ENCODE data around the gene MROH2A. TPM values are rescaled to one million over a fixed set of nuclear protein-coding genes. Genes with fewer than 3 reads are reported as not detected.
"Not testable (repeated sequence)": the region's sequence is repeated elsewhere in the genome, so short reads cannot be mapped to it uniquely, and the experiment has no call there.

Gene MROH2A
- polyA plus RNA-seq, 4 donors, result 0.09 to 0.18 (median 0.16) TPM; not detected in 1

GRCh38 chr2:233853353-233853752 is 75.2 kb downstream of the MROH2A start:
- no peak for DNase-seq (ENCODE audit: low read depth in 4 of 4, low spot score in 2 of 4)

- no peak for DNase-seq (ENCODE audit: low read depth in 4 of 4, low spot score in 2 of 4)
Observed at GRCh38 chr2:233853883-233854240, 75.7 kb downstream of the MROH2A start.

- DNase-seq (ENCODE audit: low read depth in 4 of 4, low spot score in 2 of 4), result peak; percentile 85 to 93 (median 90)
Observed at GRCh38 chr2:233854241-233854981, 76.3 kb downstream of the MROH2A start, which contains the start of gene HJURP. Gene HJURP (minus strand): TSS chr2:233854535. CDS start chr2:233854500, 35 bp downstream.

- no peak for DNase-seq (ENCODE audit: low read depth in 4 of 4, low spot score in 2 of 4)
Observed at GRCh38 chr2:233855345-233855744, 77.2 kb downstream of the MROH2A start.

GRCh38 chr2:233856184-233856583 is 78.1 kb downstream of the MROH2A start:
- DNase-seq (ENCODE audit: low read depth in 4 of 4, low spot score in 2 of 4), result no peak

GRCh38 chr2:233857511-233858141 is 79.5 kb downstream of the MROH2A start:
- no peak for DNase-seq (ENCODE audit: low read depth in 4 of 4, low spot score in 2 of 4)

- no peak for DNase-seq (ENCODE audit: low read depth in 4 of 4, low spot score in 2 of 4)
Observed at GRCh38 chr2:233858331-233858730, 80.2 kb downstream of the MROH2A start.

GRCh38 chr2:233862261-233862768 is 84.2 kb downstream of the MROH2A start:
- DNase-seq (ENCODE audit: low read depth in 4 of 4, low spot score in 2 of 4), result no peak

GRCh38 chr2:233865838-233866237 is 87.7 kb downstream of the MROH2A start:
- no peak for DNase-seq (ENCODE audit: low read depth in 4 of 4, low spot score in 2 of 4)

GRCh38 chr2:233866479-233866878 is 88.3 kb downstream of the MROH2A start:
- no peak for DNase-seq (ENCODE audit: low read depth in 4 of 4, low spot score in 2 of 4)

- DNase-seq (ENCODE audit: low read depth in 4 of 4, low spot score in 2 of 4), result peak in 2 of 4 donors; percentile 13 to 18
Observed at GRCh38 chr2:233867993-233868532, 89.9 kb downstream of the MROH2A start, which contains the start of gene MSL3B. Gene MSL3B (minus strand): TSS chr2:233868386.

- DNase-seq (ENCODE audit: low read depth in 4 of 4, low spot score in 2 of 4), result no peak
Observed at GRCh38 chr2:233871432-233871831, 93.3 kb downstream of the MROH2A start.

- not testable (repeated sequence) for DNase-seq (ENCODE audit: low read depth in 4 of 4, low spot score in 2 of 4)
Observed at GRCh38 chr2:233872125-233872524, 94.0 kb downstream of the MROH2A start.

GRCh38 chr2:233882353-233882752 is 104.2 kb downstream of the MROH2A start:
- DNase-seq (ENCODE audit: low read depth in 4 of 4, low spot score in 2 of 4), result no peak

Other genes with a start within 250 kb of the MROH2A start
- gene USP40, start 211.5 kb upstream of the MROH2A start, polyA plus RNA-seq (ENCODE audit: insufficient read length in 4 of 4), result 10 to 100 TPM; 40.8 to 58.8 (median 46.3) TPM
- gene UGT1A8, start 160.7 kb upstream of the MROH2A start, polyA plus RNA-seq (ENCODE audit: insufficient read length in 4 of 4), result under 1 TPM in 1 of 4 donors, not detected in 3; 0.06 TPM
- gene UGT1A10, start 141.9 kb upstream of the MROH2A start, polyA plus RNA-seq (ENCODE audit: insufficient read length in 4 of 4), result not detected
- 1 to 10 TPM; 4.2 to 7.3 (median 5.5) TPM for gene UGT1A9, start 106.4 kb upstream of the MROH2A start, polyA plus RNA-seq (ENCODE audit: insufficient read length in 4 of 4)
- not detected for gene UGT1A7, start 96.4 kb upstream of the MROH2A start, polyA plus RNA-seq (ENCODE audit: insufficient read length in 4 of 4)
- 1 to 10 TPM; 1.6 to 5.5 (median 3.8) TPM for gene UGT1A6, start 85.4 kb upstream of the MROH2A start, polyA plus RNA-seq (ENCODE audit: insufficient read length in 4 of 4)
- gene UGT1A5, start 65.4 kb upstream of the MROH2A start, polyA plus RNA-seq (ENCODE audit: insufficient read length in 4 of 4), result not detected
- gene UGT1A4, start 59.6 kb upstream of the MROH2A start, polyA plus RNA-seq (ENCODE audit: insufficient read length in 4 of 4), result not detected
- not detected for gene UGT1A3, start 49.3 kb upstream of the MROH2A start, polyA plus RNA-seq (ENCODE audit: insufficient read length in 4 of 4)
- gene UGT1A1, start 18.1 kb upstream of the MROH2A start, polyA plus RNA-seq (ENCODE audit: insufficient read length in 4 of 4), result under 1 TPM; 0.11 to 0.46 (median 0.31) TPM
- 10 to 100 TPM; 17.3 to 26.6 (median 22.4) TPM for gene HJURP, start 76.2 kb downstream of the MROH2A start, polyA plus RNA-seq (ENCODE audit: insufficient read length in 4 of 4)
- gene TRPM8, start 139.0 kb downstream of the MROH2A start, polyA plus RNA-seq (ENCODE audit: insufficient read length in 4 of 4), result under 1 TPM in 2 of 4 donors, not detected in 2; 0.30 to 0.36 TPM

All from left renal cortex interstitium (tissue), 4 donors.